Tibial artery (tissue), 4 donors: ENCODE results near the gene CXCL13.
"Not testable (repeated sequence)": the region's sequence is repeated elsewhere in the genome, so short reads cannot be mapped to it uniquely, and the experiment has no call there.

Experiments used
- DNase-seq, 2 donors: peaks; one replicate each; pipeline ENCODE4 v3.0.0-alpha.2; 2019
- H3K27ac ChIP-seq, 2 donors: fragments of 200-600 bp; sonication (generic) in 1 of 2; 1 replicate in 1 of 2; 2 replicates in 1 of 2; pipeline ENCODE4 v1.5.1; 2018 to 2019; ENCODE audit warnings: mild to moderate bottlenecking in 1 of 2
- H3K27me3 ChIP-seq, 2 donors: fragments of 200-600 bp; sonication (generic) in 1 of 2; one replicate each; pipeline versions ENCODE4 v1.5.1 to v1.6.0; 2016 to 2019
- H3K36me3 ChIP-seq, 3 donors: fragments of 200-600 bp; sonication (generic) in 2 of 3; one replicate each; pipeline ENCODE4 v1.5.1; 2016 to 2019; ENCODE audit warnings: mild to moderate bottlenecking in 2 of 3
- H3K4me1 ChIP-seq, 4 donors: fragments of 200-600 bp; sonication (generic) in 2 of 4; 1 replicate in 3 of 4; 2 replicates in 1 of 4; pipeline ENCODE4 v1.5.1; 2016 to 2019
- H3K4me3 ChIP-seq, 2 donors: fragments of 200-600 bp; sonication (generic) in 1 of 2; 1 replicate in 1 of 2; 2 replicates in 1 of 2; pipeline ENCODE4 v1.5.1; 2018 to 2019; ENCODE audit warnings: mild to moderate bottlenecking in 2 of 2
- H3K9me3 ChIP-seq, 3 donors: fragments of 200-600 bp; sonication (generic) in 1 of 3; one replicate each; pipeline ENCODE4 v1.5.1; 2016 to 2019
- intact Hi-C: fragments of 100-400 bp; cut with DNase I; formaldehyde crosslinking; loops from one replicate; pipeline ENCODE4 v1.15.0; 2023; ENCODE audit warnings: low total_unique reads
- TF ChIP-seq, protein P1 (sequence below), 2 experiments: fragments of 200-600 bp in 1 of 2; fragments of 450-650 bp in 1 of 2; IDR thresholded peaks; one replicate each; pipeline ENCODE4 v1.5.1; 2017 to 2019; ENCODE audit warnings: antibody characterized with exemption in 2 of 2, mild to moderate bottlenecking in 1 of 2, moderate library complexity in 1 of 2

Gene CXCL13

DNA sequence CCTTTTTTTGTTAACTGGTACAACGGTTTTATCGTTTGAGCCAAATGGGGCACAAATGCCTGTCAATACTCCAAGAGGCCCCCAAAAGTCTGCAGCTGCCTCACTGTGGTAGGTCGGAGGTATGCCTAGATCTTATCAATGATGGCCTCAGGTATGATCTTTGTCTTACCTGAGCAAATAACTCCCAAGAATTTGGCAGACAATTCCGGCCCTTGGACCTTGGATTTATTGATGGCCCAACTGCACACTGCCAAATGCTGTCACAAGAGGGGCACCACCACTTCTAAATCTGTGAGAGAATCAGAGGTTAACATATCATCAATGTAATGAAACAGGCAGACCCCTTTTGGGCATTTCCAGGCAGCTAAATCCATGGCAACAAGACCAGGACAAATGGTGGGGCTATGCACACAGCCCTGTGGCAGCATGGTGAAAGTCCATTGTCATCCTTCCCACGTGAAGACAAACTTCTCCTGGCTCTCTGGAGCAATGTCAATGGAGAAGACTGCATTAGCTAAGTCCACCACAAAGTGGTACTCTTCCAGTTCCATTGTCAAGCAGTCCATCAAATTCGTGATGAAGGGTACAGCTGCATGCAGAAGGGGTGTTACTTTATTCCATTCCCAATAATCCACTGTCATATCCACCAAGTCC is 28.6 kb downstream of the CXCL13 start:
- no peak for DNase-seq
- intact Hi-C loops, result no loop called here
- H3K27ac ChIP-seq, result no peak overlapping the region
- H3K9me3 ChIP-seq, result no peaks in the 10 kb centered on the region
- H3K27me3 ChIP-seq, result no peaks in the 10 kb centered on the region
- H3K36me3 ChIP-seq, result no peaks in the 10 kb centered on the region
- H3K4me3 ChIP-seq, result no peak overlapping the region
- peaks cover 0 to 11% (median 0%) of the 10 kb centered on the region in 4 donors for H3K4me1 ChIP-seq
- TF ChIP-seq, protein P1, sequence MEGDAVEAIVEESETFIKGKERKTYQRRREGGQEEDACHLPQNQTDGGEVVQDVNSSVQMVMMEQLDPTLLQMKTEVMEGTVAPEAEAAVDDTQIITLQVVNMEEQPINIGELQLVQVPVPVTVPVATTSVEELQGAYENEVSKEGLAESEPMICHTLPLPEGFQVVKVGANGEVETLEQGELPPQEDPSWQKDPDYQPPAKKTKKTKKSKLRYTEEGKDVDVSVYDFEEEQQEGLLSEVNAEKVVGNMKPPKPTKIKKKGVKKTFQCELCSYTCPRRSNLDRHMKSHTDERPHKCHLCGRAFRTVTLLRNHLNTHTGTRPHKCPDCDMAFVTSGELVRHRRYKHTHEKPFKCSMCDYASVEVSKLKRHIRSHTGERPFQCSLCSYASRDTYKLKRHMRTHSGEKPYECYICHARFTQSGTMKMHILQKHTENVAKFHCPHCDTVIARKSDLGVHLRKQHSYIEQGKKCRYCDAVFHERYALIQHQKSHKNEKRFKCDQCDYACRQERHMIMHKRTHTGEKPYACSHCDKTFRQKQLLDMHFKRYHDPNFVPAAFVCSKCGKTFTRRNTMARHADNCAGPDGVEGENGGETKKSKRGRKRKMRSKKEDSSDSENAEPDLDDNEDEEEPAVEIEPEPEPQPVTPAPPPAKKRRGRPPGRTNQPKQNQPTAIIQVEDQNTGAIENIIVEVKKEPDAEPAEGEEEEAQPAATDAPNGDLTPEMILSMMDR (IDR thresholded peaks at IDR 0.05), result no peak

DNA sequence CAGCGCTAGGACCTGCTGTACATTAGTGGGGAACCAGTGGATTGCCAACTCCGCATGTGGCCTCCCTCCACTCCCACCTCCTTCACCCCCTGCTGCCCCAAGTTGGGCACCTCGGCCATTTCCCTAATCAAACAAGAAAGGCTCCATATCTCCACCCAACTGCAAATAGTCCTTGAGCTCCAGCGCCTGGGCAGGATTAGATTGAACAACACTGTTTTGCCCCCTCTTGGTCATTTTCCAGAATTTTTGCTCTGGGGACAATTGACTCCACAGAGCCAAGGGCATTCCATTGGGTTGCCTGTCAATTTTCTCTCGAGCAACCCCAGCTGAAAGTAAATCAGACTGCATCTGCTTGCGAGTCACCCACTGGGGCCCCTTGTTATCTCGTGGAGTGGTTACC is 29.6 kb downstream of the CXCL13 start:
- Histone ChIP-seq H3K4me3 (no peak overlapping the region), H3K27me3 (no peaks in the 10 kb centered on the region), H3K36me3 (no peaks in the 10 kb centered on the region), H3K9me3 (no peaks in the 10 kb centered on the region), H3K27ac (no peak overlapping the region), H3K4me1 (peaks cover 0 to 11% (median 0%) of the 10 kb centered on the region in 4 donors)
- intact Hi-C loops, result no loop called here
- TF ChIP-seq, protein P1 (IDR thresholded peaks at IDR 0.05), result no peak
- no peak for DNase-seq

DNA sequence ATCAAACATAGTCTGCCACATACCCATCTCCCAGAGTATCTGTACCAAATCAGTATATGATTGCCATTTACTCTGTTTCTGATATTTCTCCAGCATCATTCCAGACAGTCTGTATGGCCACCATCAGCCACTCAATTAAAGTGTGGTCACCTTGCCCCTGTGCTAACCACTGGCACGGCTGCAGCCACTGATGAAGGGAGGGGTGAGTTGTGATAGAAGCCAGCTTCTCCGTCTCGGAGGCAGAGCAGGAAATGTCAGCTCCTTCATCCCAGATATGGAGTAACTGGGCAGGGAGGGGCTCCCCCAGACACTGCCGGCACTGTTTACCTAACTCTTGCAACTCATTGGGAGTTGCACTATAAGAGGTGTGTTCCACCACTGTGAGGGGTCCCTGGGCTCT is 30.3 kb downstream of the CXCL13 start:
- H3K36me3 ChIP-seq, result no peaks in the 10 kb centered on the region
- DNase-seq, result no peak
- peaks cover 0 to 11% (median 0%) of the 10 kb centered on the region in 4 donors for H3K4me1 ChIP-seq
- TF ChIP-seq, protein P1 (IDR thresholded peaks at IDR 0.05), result no peak
- intact Hi-C loops, result no loop called here
- no peaks in the 10 kb centered on the region for H3K27me3 ChIP-seq
- H3K9me3 ChIP-seq, result no peaks in the 10 kb centered on the region
- no peak overlapping the region for H3K4me3 ChIP-seq
- no peak overlapping the region for H3K27ac ChIP-seq

DNA sequence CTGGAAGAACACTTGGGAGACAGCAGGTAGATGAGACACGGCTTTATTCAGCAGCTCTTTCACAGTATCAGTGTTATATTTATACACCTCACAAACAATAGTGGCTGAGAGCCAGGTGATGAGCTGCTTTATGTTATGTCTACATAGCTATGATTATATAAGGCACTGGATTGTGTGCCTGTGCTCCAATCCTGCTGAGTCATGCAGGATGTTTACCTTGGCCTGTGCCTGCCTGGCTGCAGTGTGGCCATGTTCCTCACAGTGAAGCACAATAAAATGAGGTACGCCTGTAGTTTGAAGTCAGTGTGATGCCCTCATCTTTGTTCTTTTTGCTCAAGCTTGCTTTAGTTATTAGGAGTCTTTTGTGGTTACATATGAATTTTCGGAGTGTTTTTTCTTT is 31.3 kb downstream of the CXCL13 start:
- peaks cover 0 to 11% (median 0%) of the 10 kb centered on the region in 4 donors for H3K4me1 ChIP-seq
- no peak overlapping the region for H3K4me3 ChIP-seq
- H3K27ac ChIP-seq, result no peak overlapping the region
- intact Hi-C loops, result no loop called here
- no peak for DNase-seq
- no peaks in the 10 kb centered on the region for H3K36me3 ChIP-seq
- H3K27me3 ChIP-seq, result no peaks in the 10 kb centered on the region
- no peaks in the 10 kb centered on the region for H3K9me3 ChIP-seq
- TF ChIP-seq, protein P1 (IDR thresholded peaks at IDR 0.05), result no peak

- intact Hi-C loops, H3K27ac ChIP-seq, H3K27me3 ChIP-seq, H3K4me1 ChIP-seq, H3K4me3 ChIP-seq, H3K36me3 ChIP-seq, DNase-seq: not testable (repeated sequence)
- peaks cover 0 to 13% (median 10%) of the 10 kb centered on the region in 3 donors for H3K9me3 ChIP-seq
These were observed 38.4 kb downstream of the CXCL13 start for GRCh38 chr4:77644069-77644468.

GRCh38 chr4:77650787-77651186 is 45.2 kb downstream of the CXCL13 start:
- peaks cover 0 to 9% (median 5%) of the 10 kb centered on the region in 3 donors for H3K9me3 ChIP-seq
- peaks cover 0 to 5% of the 10 kb centered on the region in 2 donors for H3K27me3 ChIP-seq
- no peak for DNase-seq
- H3K4me3 ChIP-seq, result no peak overlapping the region
- TF ChIP-seq, protein P1 (IDR thresholded peaks at IDR 0.05), result no peak
- no peak overlapping the region for H3K27ac ChIP-seq
- intact Hi-C loops, result no loop called here
- H3K4me1 ChIP-seq, result no peaks in the 10 kb centered on the region
- no peaks in the 10 kb centered on the region for H3K36me3 ChIP-seq
